ENCODE measurements around the gene PNCK. TPM values are rescaled to one million over a fixed set of nuclear protein-coding genes. Genes with fewer than 3 reads are reported as not detected.

The PNCK gene
- polyA plus RNA-seq, 2 of the 4 experiments (the other 2 are of a cell fraction) = 0.17 to 0.25 TPM

- FAIRE-seq (no peak), DNase-seq (ENCODE audit: low read depth in 1 of 2, low spot score in 1 of 2) (peak; percentile 42 to 67), ATAC-seq (peak; percentile 47 to 63)
- peak within 1 kb of the TSS; percentile 94 for H3K4me2 ChIP-seq
- H3K9me3 ChIP-seq = no peaks in the 10 kb centered on the region
- WGBS (ENCODE audit: missing lambda C conversion rate) = 3% methylated on average over 16 of the region's 66 CpGs
- H3K4me1 ChIP-seq = peaks cover 13% of the 10 kb centered on the region
- POLR2A ChIA-PET = no interaction called here
- CTCF ChIA-PET = interaction anchor here (0.9 to 1.7 kb wide), 11 partner anchors 12 to 259 kb away, joined by 3 to 6 read pairs (median 4); no protein-coding TSS in a partner anchor
- H3K4me3 ChIP-seq = peak within 1 kb of the TSS; percentile 47
- peak; percentile 23 for TF ChIP-seq CTCF (IDR thresholded peaks at IDR 0.05)
- no peak for TF ChIP-seq KDM1A (IDR thresholded peaks at IDR 0.05; ENCODE audit: low read depth)
- TF ChIP-seq TP53 (CRISPR knock-in tag; IDR thresholded peaks at IDR 0.05) = no peak
- peak; percentile 76; the same call in 1 of the 3 replicates for TF ChIP-seq BCL3 (IDR thresholded peaks at IDR 0.05)
- no peak for TF ChIP-seq KDM5A (IDR thresholded peaks at IDR 0.05)
- TF ChIP-seq SREBF2 (IDR thresholded peaks at IDR 0.05) = no peak
- 0 out of 3 replicates have a peak, but pooled peaks have one; percentile 5 for TF ChIP-seq SMC3 (IDR thresholded peaks at IDR 0.05)
- no peak for TF ChIP-seq ESRRA (IDR thresholded peaks at IDR 0.05; ENCODE audit: borderline replicate concordance, low read length)
- TF ChIP-seq JUN (IDR thresholded peaks at IDR 0.05) = peak; percentile 29 to 61; a peak in 3 of 5 replicates
- TF ChIP-seq POLR2A (IDR thresholded peaks at IDR 0.05; ENCODE audit: low read length) = peak; percentile 66
- no peak for TF ChIP-seq ZSCAN20 (CRISPR knock-in tag; IDR thresholded peaks at IDR 0.05)
- no peak for TF ChIP-seq GATA3 (IDR thresholded peaks at IDR 0.05; ENCODE audit: borderline replicate concordance)
- TF ChIP-seq EHF (CRISPR knock-in tag; IDR thresholded peaks at IDR 0.05) = no peak
- TF ChIP-seq RAD21 (conservative IDR thresholded peaks at IDR 0.05 in 1 of 2, IDR thresholded peaks at IDR 0.05 in 1 of 2) = 0 out of 5 replicates have a peak, but pooled peaks of 1 of the 2 experiments have one; percentile 16
- TF ChIP-seq EP300 (IDR thresholded peaks at IDR 0.05) = no peak
- H3K27ac ChIP-seq = peak within 1 kb of the TSS; percentile 65 to 91
Measured at GRCh38 chrX:153687121-153688039, 13.8 kb upstream of the PNCK start, which contains the start of gene SLC6A8. TSS of gene SLC6A8 (plus strand) at chrX:153687926. CDS start at chrX:153688575, 649 bp downstream.

- whole genome bisulfite sequencing (ENCODE audit: missing lambda C conversion rate) = 53% methylated on average over 9 of the region's 9 CpGs
- ChIA-PET POLR2A (no interaction called here), CTCF (interaction anchor here (1.1 to 1.7 kb wide), 11 partner anchors 11 to 260 kb away, joined by 3 to 6 read pairs (median 4); no protein-coding TSS in a partner anchor)
- no peak for TF ChIP-seq POLR2AphosphoS2 (conservative IDR thresholded peaks at IDR 0.05; ENCODE audit: low read length)
- no peak for TF ChIP-seq CBX2 (IDR thresholded peaks at IDR 0.05; ENCODE audit: borderline replicate concordance, low read depth)
- TF ChIP-seq NPAS2 (CRISPR knock-in tag; IDR thresholded peaks at IDR 0.05; ENCODE audit: borderline replicate concordance) = no peak
- no peak for TF ChIP-seq HES2 (IDR thresholded peaks at IDR 0.05)
- no peak for TF ChIP-seq HEYL (CRISPR knock-in tag; IDR thresholded peaks at IDR 0.05)
- TF ChIP-seq KDM5A (IDR thresholded peaks at IDR 0.05) = no peak
- TF ChIP-seq MAZ (IDR thresholded peaks at IDR 0.05; ENCODE audit: borderline replicate concordance, low read depth, low read length) = no peak
- TF ChIP-seq HOXA7 (CRISPR knock-in tag; IDR thresholded peaks at IDR 0.05) = no peak
- no peak for TF ChIP-seq ZNF302 (CRISPR knock-in tag; IDR thresholded peaks at IDR 0.05)
- TF ChIP-seq MAFK (IDR thresholded peaks at IDR 0.05; ENCODE audit: partially characterized antibody) = no peak
- no peak for TF ChIP-seq ZC3H11A (IDR thresholded peaks at IDR 0.05)
- TF ChIP-seq HOXB5 (CRISPR knock-in tag; IDR thresholded peaks at IDR 0.05) = no peak
- TF ChIP-seq EHMT2 (IDR thresholded peaks at IDR 0.05; ENCODE audit: low read depth) = no peak
- TF ChIP-seq FOSL2 (IDR thresholded peaks at IDR 0.05) = no peak
- TF ChIP-seq FOSL2 (CRISPR knock-in tag; IDR thresholded peaks at IDR 0.05) = no peak
- TF ChIP-seq CBX8 (IDR thresholded peaks at IDR 0.05) = no peak
- no peak for TF ChIP-seq ATOH8 (CRISPR knock-in tag; IDR thresholded peaks at IDR 0.05; ENCODE audit: low read depth)
- TF ChIP-seq HDAC2 (IDR thresholded peaks at IDR 0.05) = no peak
- TF ChIP-seq BHLHE40 (IDR thresholded peaks at IDR 0.05; ENCODE audit: low read depth, low read length) = no peak
- DNase-seq (ENCODE audit: low read depth in 1 of 2, low spot score in 1 of 2) = no peak
- Histone ChIP-seq H3K4me1 (peaks cover 13% of the 10 kb centered on the region), H3K4me3 (no peak overlapping the region), H3K4me2 (peak overlapping the region; percentile 94), H3K9me3 (no peaks in the 10 kb centered on the region), H3K27ac (peak overlapping the region in 1 of 2 experiments; percentile 91; a peak in 1 of 6 replicates)
- ATAC-seq = no peak
- FAIRE-seq = no peak
Measured at GRCh38 chrX:153686711-153687110, 13.1 kb upstream of the PNCK start.

Data from A549 (cell line).